Peyer's patch (tissue), 4 donors: ENCODE measurements around the gene PLCXD3. TPM values are rescaled to one million over a fixed set of nuclear protein-coding genes. Genes with fewer than 3 reads are reported as not detected.

Experiments
- DNase-seq, 3 donors: peaks; one replicate each; pipeline ENCODE4 v3.0.0-alpha.2; 2017 to 2019
- H3K27ac ChIP-seq, 4 donors: fragments of 200-600 bp; sonication (generic); one replicate each; pipeline ENCODE4 v1.5.1; 2016 to 2019
- H3K27me3 ChIP-seq, 2 donors: fragments of 200-600 bp; sonication (generic); one replicate each; pipeline ENCODE4 v1.5.1; 2019
- H3K36me3 ChIP-seq, 3 donors: fragments of 200-600 bp; sonication (generic); one replicate each; pipeline ENCODE4 v1.5.1; 2016 to 2019
- H3K4me1 ChIP-seq, 4 donors: fragments of 200-600 bp; sonication (generic); one replicate each; pipeline ENCODE4 v1.5.1; 2016 to 2019
- H3K4me3 ChIP-seq, 4 donors: fragments of 200-600 bp; sonication (generic); 1 replicate in 3 of 4; 2 replicates in 1 of 4; pipeline ENCODE4 v1.5.1; 2016 to 2019; ENCODE audit warnings: mild to moderate bottlenecking in 1 of 4
- H3K9me3 ChIP-seq, 4 donors: fragments of 200-600 bp; sonication (generic); one replicate each; pipeline ENCODE4 v1.5.1; 2016 to 2019; ENCODE audit warnings: mild to moderate bottlenecking in 1 of 4
- POLR2A ChIP-seq, 2 donors: fragments of 450-650 bp; IDR thresholded peaks; one replicate each; pipeline ENCODE4 v1.5.1; 2017; ENCODE audit warnings: antibody characterized with exemption in 2 of 2, mild to moderate bottlenecking in 2 of 2, moderate library complexity in 2 of 2
- total RNA-seq, 4 donors: library from RNA; depleted of rRNA; stranded (reverse); fragments of >200 nt; gene quantifications; one replicate each; pipeline ENCODE4 v1.1.0, GENCODE V29; 2016
- TF ChIP-seq, protein P1 (sequence below), 6 experiments: fragments of 450-650 bp in 4 of 6; fragments of 200-600 bp in 2 of 6; sonication (generic) in 1 of 6; IDR thresholded peaks; one replicate each; pipeline ENCODE4 v1.5.1; 2017 to 2019; ENCODE audit warnings: antibody characterized with exemption in 6 of 6, mild to moderate bottlenecking in 3 of 6, moderate library complexity in 1 of 6

PLCXD3 gene
- total RNA-seq, 4 donors from 2014 or later, result 0.83 to 2.8 (median 1.6) TPM

DNA sequence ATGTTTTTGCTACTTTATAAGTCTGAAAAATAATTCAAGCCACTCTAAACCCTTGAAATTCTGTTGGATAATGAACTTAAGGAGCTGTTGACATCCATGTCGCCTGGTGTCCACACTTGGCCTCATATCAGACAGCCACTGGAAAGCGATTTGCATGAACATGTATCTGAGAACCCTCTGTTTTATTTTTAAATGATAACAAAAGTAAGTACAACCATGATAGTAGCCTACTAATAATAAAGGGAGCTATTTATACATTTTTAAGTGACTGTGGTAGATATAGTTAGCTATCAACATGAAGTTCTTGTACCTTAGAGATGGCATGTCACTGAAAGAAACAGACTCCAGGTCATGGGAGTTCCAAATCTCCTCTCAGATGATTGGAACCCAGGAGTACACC lies 53.3 kb downstream of the PLCXD3 start:
- H3K4me3 ChIP-seq, result no peak overlapping the region
- DNase-seq, result no peak
- TF ChIP-seq POLR2A (IDR thresholded peaks at IDR 0.05), result no peak
- TF ChIP-seq, protein P1, sequence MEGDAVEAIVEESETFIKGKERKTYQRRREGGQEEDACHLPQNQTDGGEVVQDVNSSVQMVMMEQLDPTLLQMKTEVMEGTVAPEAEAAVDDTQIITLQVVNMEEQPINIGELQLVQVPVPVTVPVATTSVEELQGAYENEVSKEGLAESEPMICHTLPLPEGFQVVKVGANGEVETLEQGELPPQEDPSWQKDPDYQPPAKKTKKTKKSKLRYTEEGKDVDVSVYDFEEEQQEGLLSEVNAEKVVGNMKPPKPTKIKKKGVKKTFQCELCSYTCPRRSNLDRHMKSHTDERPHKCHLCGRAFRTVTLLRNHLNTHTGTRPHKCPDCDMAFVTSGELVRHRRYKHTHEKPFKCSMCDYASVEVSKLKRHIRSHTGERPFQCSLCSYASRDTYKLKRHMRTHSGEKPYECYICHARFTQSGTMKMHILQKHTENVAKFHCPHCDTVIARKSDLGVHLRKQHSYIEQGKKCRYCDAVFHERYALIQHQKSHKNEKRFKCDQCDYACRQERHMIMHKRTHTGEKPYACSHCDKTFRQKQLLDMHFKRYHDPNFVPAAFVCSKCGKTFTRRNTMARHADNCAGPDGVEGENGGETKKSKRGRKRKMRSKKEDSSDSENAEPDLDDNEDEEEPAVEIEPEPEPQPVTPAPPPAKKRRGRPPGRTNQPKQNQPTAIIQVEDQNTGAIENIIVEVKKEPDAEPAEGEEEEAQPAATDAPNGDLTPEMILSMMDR (IDR thresholded peaks at IDR 0.05), result no peak

GRCh38 chr5:41452506-41452905 lies 57.9 kb downstream of the PLCXD3 start:
- H3K9me3 ChIP-seq, result no peaks in the 10 kb centered on the region
- H3K27ac ChIP-seq, result no peak overlapping the region
- H3K27me3 ChIP-seq, result no peaks in the 10 kb centered on the region
- H3K4me1 ChIP-seq, result no peaks in the 10 kb centered on the region
- H3K4me3 ChIP-seq, result no peak overlapping the region
- no peak for TF ChIP-seq POLR2A (IDR thresholded peaks at IDR 0.05)
- TF ChIP-seq, protein P1 (IDR thresholded peaks at IDR 0.05), result no peak
- H3K36me3 ChIP-seq, result no peaks in the 10 kb centered on the region
- DNase-seq, result no peak

More for the DNA sequence above, 53.3 kb downstream of the PLCXD3 start:
- Histone ChIP-seq H3K4me1 (no peaks in the 10 kb centered on the region), H3K27ac (no peak overlapping the region), H3K27me3 (no peaks in the 10 kb centered on the region), H3K9me3 (no peaks in the 10 kb centered on the region), H3K36me3 (no peaks in the 10 kb centered on the region)

- no peaks in the 10 kb centered on the region for H3K27me3 ChIP-seq
- no peaks in the 10 kb centered on the region for H3K36me3 ChIP-seq
- H3K9me3 ChIP-seq, result no peaks in the 10 kb centered on the region
- no peak overlapping the region for H3K27ac ChIP-seq
- no peak overlapping the region for H3K4me3 ChIP-seq
- TF ChIP-seq, protein P1 (IDR thresholded peaks at IDR 0.05), result no peak
- TF ChIP-seq POLR2A (IDR thresholded peaks at IDR 0.05), result no peak
- no peak for DNase-seq
- no peaks in the 10 kb centered on the region for H3K4me1 ChIP-seq
Measured at GRCh38 chr5:41447650-41448510, 62.5 kb downstream of the PLCXD3 start.

DNA sequence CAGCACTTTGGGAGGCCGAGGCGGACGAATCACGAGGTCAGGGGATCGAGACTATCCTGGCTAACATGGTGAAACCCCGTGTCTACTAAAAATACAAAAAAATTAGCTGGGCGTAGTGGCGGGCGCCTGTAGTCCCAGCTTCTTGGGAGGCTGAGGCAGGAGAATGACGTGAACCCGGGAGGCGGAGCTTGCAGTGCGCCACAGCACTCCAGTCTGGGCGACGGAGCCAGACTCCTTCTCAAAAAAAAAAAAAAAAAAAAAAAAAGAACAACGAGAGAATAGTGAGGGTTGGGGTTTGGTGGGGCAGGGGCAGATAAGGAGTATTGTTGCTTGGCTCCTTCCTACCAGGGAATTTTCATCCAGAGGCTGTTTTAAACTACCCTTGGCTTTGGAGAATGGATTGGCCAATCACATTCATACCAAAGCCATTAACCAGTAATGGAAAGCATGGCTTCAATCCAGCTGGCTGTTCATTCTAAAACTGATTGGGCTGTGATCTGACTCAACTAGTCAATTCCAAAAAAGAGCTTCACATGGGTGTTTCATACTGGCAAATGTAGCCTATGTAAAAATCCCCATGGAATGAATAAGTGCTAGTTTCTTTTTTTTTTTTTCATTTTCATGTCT lies 64.4 kb downstream of the PLCXD3 start:
- Histone ChIP-seq H3K27ac (no peak overlapping the region), H3K4me3 (no peak overlapping the region), H3K9me3 (no peaks in the 10 kb centered on the region), H3K36me3 (no peaks in the 10 kb centered on the region), H3K27me3 (no peaks in the 10 kb centered on the region), H3K4me1 (no peaks in the 10 kb centered on the region)
- TF ChIP-seq, protein P1 (IDR thresholded peaks at IDR 0.05), result no peak
- TF ChIP-seq POLR2A (IDR thresholded peaks at IDR 0.05), result no peak
- DNase-seq, result no peak

DNA sequence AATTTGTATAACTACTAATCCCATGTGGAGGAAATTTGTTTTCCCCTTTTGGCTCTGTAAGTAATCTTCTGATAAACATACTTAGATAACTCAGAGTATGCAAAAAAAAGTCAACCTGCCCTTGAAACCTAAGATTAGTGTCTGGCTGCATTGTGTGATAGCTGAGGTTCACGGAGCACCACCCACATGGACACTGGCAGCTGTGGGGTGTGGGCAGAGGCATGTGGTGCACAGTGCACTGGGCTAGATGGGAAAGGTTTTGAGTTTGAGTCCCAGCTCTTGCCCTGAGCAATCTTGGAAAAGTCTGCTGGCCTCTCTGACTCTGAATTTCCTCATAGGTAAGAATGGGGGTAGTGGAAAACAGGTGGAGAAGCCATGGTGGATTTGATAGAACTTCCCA lies 75.1 kb downstream of the PLCXD3 start:
- Histone ChIP-seq H3K4me3 (no peak overlapping the region), H3K4me1 (no peaks in the 10 kb centered on the region), H3K36me3 (no peaks in the 10 kb centered on the region), H3K27me3 (no peaks in the 10 kb centered on the region), H3K9me3 (no peaks in the 10 kb centered on the region), H3K27ac (no peak overlapping the region)
- TF ChIP-seq, protein P1 (IDR thresholded peaks at IDR 0.05), result no peak
- no peak for TF ChIP-seq POLR2A (IDR thresholded peaks at IDR 0.05)
- DNase-seq, result no peak
